GM12873 (cell line): ENCODE data around the gene JAZF1.

Experiments used
- TF ChIP-seq, protein P1 (sequence below): IDR thresholded peaks from 2 replicates; pipeline ENCODE4 v1.5.1; 2012; ENCODE audit warnings: low read depth, mild to moderate bottlenecking, moderate library complexity, low read length, control low read depth; ENCODE audit not compliant: insufficient read depth; ENCODE audit errors: missing control alignments

The JAZF1 gene

DNA sequence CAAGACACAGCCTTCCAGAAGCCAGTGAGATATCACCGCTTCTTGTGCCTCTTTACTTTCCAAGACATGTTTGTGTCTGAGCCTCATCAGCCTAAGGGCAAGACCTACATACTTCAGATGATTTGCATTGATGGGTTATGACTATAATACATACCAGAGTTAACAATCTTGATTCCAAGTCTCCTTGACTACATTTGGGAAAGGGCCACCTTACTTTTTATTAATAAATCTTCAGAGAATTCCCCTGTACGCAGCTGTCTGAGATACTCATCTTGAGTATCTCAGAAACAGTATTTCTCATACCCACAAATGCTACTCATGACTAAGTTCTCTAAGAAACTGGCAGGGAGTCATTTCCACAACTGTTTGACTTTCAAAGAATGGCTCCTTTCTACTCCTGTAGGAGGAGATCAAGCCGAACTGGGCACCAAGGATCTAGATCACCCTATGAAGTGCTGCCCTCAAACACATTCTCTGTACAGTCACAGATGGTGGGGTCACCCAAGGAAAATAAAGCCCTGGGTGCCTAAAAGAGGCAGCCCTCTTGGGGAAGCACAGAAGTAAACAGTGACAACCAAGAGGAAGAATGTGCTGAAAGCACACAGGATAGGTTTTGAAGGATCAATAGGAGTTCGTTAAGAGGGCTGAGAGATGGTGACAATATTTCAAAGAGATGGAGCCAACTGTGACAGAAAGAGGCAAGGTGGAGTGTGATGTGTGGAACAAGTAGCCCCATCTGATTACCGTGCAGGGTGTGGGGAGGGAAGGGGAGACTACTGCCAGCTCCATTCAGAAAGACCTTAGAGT is 138.9 kb downstream of the JAZF1 start:
- TF ChIP-seq, protein P1, sequence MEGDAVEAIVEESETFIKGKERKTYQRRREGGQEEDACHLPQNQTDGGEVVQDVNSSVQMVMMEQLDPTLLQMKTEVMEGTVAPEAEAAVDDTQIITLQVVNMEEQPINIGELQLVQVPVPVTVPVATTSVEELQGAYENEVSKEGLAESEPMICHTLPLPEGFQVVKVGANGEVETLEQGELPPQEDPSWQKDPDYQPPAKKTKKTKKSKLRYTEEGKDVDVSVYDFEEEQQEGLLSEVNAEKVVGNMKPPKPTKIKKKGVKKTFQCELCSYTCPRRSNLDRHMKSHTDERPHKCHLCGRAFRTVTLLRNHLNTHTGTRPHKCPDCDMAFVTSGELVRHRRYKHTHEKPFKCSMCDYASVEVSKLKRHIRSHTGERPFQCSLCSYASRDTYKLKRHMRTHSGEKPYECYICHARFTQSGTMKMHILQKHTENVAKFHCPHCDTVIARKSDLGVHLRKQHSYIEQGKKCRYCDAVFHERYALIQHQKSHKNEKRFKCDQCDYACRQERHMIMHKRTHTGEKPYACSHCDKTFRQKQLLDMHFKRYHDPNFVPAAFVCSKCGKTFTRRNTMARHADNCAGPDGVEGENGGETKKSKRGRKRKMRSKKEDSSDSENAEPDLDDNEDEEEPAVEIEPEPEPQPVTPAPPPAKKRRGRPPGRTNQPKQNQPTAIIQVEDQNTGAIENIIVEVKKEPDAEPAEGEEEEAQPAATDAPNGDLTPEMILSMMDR: no peak

DNA sequence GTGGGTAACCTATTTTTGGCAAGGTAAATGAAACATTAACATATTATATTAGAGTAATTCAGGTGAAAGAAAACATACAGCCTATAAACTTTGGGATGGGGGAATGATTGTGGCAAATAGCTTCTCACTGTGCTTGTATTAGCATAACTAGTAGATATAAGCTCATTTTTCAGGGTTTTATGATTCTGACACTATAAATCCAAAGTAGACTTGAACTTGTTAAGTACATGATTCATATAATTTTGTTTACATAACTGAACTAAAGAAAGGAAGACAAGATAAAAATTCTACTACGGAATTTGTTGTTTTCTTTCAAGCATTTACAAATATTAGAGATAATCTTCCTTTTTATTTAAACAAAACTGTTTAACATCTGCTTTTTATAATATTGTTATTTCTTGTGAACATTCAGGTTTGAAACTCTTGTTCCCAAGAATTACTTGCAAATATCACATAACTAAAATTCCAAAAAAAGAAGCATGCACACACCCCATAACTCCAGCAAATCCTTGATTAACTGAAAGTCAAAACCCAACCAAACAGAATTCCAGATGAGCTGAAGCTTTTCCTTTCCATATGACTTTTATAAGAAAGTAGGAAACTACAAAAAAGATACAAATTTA is 142.3 kb downstream of the JAZF1 start:
- TF ChIP-seq, protein P1: no peak

DNA sequence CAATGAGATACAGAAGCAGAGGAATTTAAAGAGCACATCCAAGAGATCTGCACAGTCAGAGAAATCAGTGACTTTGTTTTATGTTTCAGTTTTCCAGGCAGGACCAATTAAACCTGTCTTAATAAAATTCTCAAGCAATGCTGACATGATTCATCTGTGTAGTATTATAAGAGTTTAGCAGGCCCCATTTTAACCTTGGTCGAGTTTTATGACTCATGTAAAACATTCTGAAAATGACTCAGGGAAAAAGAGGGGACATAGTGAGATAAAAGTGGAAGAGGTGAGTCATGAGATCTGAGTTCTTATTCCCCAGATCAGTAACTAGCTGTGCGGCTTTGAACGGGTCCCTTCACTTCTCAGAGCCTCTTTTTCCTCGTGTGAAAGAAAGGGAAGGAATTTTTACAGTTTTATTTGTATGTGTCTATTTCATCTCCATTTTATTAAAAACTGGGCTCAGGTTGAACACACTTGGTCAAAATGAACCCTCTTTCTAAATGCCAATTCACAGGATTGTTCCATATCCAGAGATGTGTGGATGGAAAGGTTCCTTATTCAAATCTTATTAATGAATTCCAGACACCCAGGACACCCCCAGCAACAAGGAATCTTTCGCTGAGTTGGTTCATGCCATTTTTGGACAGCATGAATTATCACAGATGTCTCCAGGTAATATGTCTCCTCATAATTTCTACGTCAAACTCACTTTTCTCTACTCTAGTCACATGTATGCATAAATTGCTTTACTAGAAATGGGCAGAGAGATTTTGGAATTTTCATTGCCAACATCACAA is 143.2 kb downstream of the JAZF1 start:
- TF ChIP-seq, protein P1: no peak

DNA sequence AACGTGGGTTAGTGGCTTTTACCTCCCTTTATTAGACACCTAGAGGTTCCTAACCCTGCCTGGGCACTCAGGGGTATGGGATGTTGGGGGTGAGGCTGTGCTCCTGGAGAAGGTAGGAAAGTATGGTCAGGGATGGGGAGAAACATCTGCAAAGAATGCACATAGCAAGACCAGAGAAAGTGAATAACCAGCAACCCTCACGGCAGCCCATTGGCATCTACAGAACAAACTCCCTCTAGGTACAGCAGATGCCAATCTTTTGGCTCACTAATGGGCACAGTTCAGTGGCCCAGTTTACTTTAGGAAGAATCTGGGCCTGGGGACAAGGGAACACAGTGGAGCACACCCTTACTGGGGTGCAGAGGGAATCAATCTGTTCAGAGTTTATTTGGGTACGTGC is 143.9 kb downstream of the JAZF1 start:
- TF ChIP-seq, protein P1: no peak

DNA sequence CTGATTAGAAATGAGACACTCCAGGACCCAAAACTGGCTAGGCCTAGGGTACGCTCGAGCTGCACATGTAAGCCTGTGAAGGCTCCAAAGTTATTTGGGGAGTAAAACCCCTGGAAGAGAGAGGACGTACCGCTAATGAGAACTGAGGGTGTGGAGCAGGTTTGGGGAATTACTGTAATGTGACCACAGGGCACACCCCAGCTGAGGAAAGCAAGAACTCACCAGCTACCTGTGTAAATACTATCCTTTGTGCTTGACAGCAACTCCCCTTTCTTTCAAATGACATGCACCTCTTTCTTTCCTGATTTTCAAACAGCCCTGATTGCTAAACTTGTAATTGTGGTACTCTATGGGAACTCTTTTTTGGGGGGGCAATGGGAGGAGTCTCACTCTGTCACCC is 147.2 kb downstream of the JAZF1 start:
- TF ChIP-seq, protein P1: no peak

DNA sequence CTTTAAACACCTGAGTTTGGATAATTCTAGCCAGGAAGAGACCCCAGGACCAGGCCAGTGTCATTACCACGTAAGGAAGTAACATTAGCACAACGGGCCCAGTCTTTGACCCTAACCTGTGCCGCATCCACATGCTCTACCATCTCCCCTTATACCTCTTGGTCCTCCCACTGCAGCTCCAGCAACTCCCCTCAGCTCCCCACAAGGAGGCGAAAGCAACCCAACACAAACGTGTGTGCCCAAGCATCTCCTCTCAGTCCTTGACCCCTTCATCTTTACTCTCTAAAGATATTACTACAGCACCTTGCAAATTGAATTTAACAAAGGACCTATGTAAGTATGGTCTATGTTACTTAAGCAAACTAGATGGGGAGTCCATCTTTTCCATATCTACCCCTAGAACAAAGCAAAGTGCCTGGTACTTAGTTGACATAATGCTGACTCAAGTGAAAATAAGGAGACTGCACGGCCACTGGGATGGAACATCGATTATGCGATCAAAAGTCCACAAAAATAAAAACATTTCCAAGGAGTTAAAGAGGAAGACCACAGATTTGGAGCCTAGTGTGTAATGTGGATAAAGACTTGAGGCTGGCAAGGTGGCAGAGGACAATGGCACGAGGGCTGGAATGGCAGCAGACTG is 147.7 kb downstream of the JAZF1 start:
- TF ChIP-seq, protein P1: no peak
